Adrenal gland (tissue), 12 donors: ENCODE data around the gene INPP4A. TPM values are rescaled to one million over a fixed set of nuclear protein-coding genes. Genes with fewer than 3 reads are reported as not detected.

ENCODE experiments used
- DNase-seq, 7 donors: peaks; one replicate each; pipeline ENCODE4 v3.0.0-alpha.2; 2019 to 2020
- H3K27ac ChIP-seq, 5 donors: fragments of 200-600 bp; sonication (generic) in 4 of 5; 1 replicate in 3 of 5; 2 replicates in 2 of 5; pipeline versions ENCODE4 v1.5.1 to v1.8.0; 2016 to 2020; ENCODE audit warnings: mild to moderate bottlenecking in 1 of 5
- H3K27me3 ChIP-seq: fragments of 200-600 bp; 2 replicates; pipeline ENCODE4 v1.8.0; 2021
- H3K36me3 ChIP-seq, 2 donors: fragments of 200-600 bp; replicated peaks in 1 of 2; 1 replicate in 1 of 2; 2 replicates in 1 of 2; pipeline versions ENCODE4 v1.5.1 to v1.8.0; 2018 to 2022
- H3K4me1 ChIP-seq, 2 donors: fragments of 200-600 bp; replicated peaks in 1 of 2; 1 replicate in 1 of 2; 2 replicates in 1 of 2; pipeline versions ENCODE4 v1.5.1 to v1.8.0; 2018 to 2021
- H3K4me3 ChIP-seq, 4 donors: fragments of 200-600 bp; sonication (generic) in 3 of 4; one replicate each; pipeline ENCODE4 v1.5.1; 2016 to 2018
- H3K9me3 ChIP-seq, 3 donors: fragments of 200-600 bp; sonication (generic) in 1 of 3; replicated peaks in 1 of 3; 1 replicate in 2 of 3; 2 replicates in 1 of 3; pipeline versions ENCODE4 v1.5.1 to v1.8.0; 2016 to 2021
- CTCF ChIP-seq, 6 experiments: fragments of 450-650 bp in 4 of 6; fragments of 200-600 bp in 2 of 6; sonication (generic) in 1 of 6; IDR thresholded peaks; 1 replicate in 5 of 6; 2 replicates in 1 of 6; pipeline versions ENCODE4 v1.5.1 to v1.8.0; 2016 to 2021; ENCODE audit warnings: antibody characterized with exemption in 6 of 6, mild to moderate bottlenecking in 2 of 6, moderate library complexity in 1 of 6
- POLR2A ChIP-seq, 2 donors: fragments of 450-650 bp; IDR thresholded peaks; one replicate each; pipeline ENCODE4 v1.6.1; 2017; ENCODE audit warnings: antibody characterized with exemption in 2 of 2, mild to moderate bottlenecking in 2 of 2, moderate library complexity in 1 of 2
- WGBS, 4 donors: extraction: QIAGEN DNeasy Blood & Tissue Kit in 2 of 4; methylation state at CpG; one replicate each; pipeline versions ENCODE4 v1.1.5 to v1.1.7; 2013 to 2017; 5-methylcytosine and 5-hydroxymethylcytosine counted together
- intact Hi-C, 2 donors: fragments of 100-400 bp; cut with DNase I; formaldehyde crosslinking; loops; one replicate each; pipeline versions ENCODE4 v1.14.1 to v1.15.0; 2022 to 2023
- polyA plus RNA-seq, 3 donors: library from polyadenylated mRNA; stranded (reverse); fragments of 200-250 nt in 2 of 3; fragments of 350-450 nt in 1 of 3; fragmentation: Illumina TruSeq in 1 of 3; extraction: RNeasy Lipid Tissue Mini Kit (QIAGEN cat#74804) in 1 of 3; gene quantifications; one replicate each; pipeline ENCODE4 v1.2.3, GENCODE V29; 2013 to 2014
- total RNA-seq, 9 donors: library from RNA; depleted of rRNA in 4 of 9; stranded (reverse); fragments of >200 nt in 4 of 9; fragments of 120-200 nt in 1 of 9; fragmentation: NEBNext Ultra II Directional in 1 of 9; extraction: Animal tissue kit (Norgen Biotek cat#: 25700) in 1 of 9; gene quantifications; one replicate each; pipeline versions ENCODE4 v1.1.0 to v1.2.4, GENCODE V29; 2013 to 2023
- donor health status: healthy with polysubstance abuse.
- donor health status: Bipolar disorder and iron deficiency.
- donor health status: DM: yes; HTN: yes; CAD: no.
- donor health status: DM: no; HTN: no; CAD: no.
- donor health status: DM: no; HTN: no; CAD: no.
- donor health status: DM: yes; HTN: yes; CAD: no.

The INPP4A gene
- total and polyA plus RNA-seq, 12 donors, result 8.8 to 40.5 (median 27.3) TPM

GRCh38 chr2:98543214-98543613, 98.6 kb downstream of the INPP4A start:
- Histone ChIP-seq H3K27ac (no peak overlapping the region), H3K27me3 (no peaks in the 10 kb centered on the region), H3K9me3 (no peaks in the 10 kb centered on the region), H3K4me3 (no peak overlapping the region), H3K4me1 (no peaks in the 10 kb centered on the region), H3K36me3 (peaks cover 0 to 58% of the 10 kb centered on the region in 2 donors)
- no peak for TF ChIP-seq POLR2A (IDR thresholded peaks at IDR 0.05)
- TF ChIP-seq CTCF (IDR thresholded peaks at IDR 0.05), result no peak
- intact Hi-C loops, result no loop called here
- WGBS, 4 donors, result 92 to 95% (median 93%) methylated on average over 9 to 11 of the region's 11 CpGs
- DNase-seq, result peak in 1 of 7 donors; percentile 21

- TF ChIP-seq POLR2A (IDR thresholded peaks at IDR 0.05) (no peak), CTCF (IDR thresholded peaks at IDR 0.05) (no peak)
- no peaks in the 10 kb centered on the region for H3K9me3 ChIP-seq
- H3K4me1 ChIP-seq, result no peaks in the 10 kb centered on the region
- intact Hi-C loops, result no loop called here
- H3K4me3 ChIP-seq, result no peak overlapping the region
- DNase-seq, result peak in 1 of 7 donors; percentile 30
- peaks cover 0 to 54% of the 10 kb centered on the region in 2 donors for H3K36me3 ChIP-seq
- WGBS, 4 donors, result 93 to 100% (median 95%) methylated on average over 4 to 6 of the region's 6 CpGs
- no peak overlapping the region for H3K27ac ChIP-seq
- H3K27me3 ChIP-seq, result no peaks in the 10 kb centered on the region
These were observed 99.2 kb downstream of the INPP4A start for GRCh38 chr2:98543842-98544241.

GRCh38 chr2:98545591-98545990, 100.9 kb downstream of the INPP4A start:
- no peaks in the 10 kb centered on the region for H3K27me3 ChIP-seq
- no peak overlapping the region for H3K27ac ChIP-seq
- DNase-seq, result peak in 1 of 7 donors; percentile 23
- no peaks in the 10 kb centered on the region for H3K4me1 ChIP-seq
- H3K4me3 ChIP-seq, result no peak overlapping the region
- peaks cover 0 to 42% of the 10 kb centered on the region in 2 donors for H3K36me3 ChIP-seq
- 88 to 95% (median 93%) methylated on average over 7 of the region's 7 CpGs for WGBS, 4 donors
- TF ChIP-seq POLR2A (IDR thresholded peaks at IDR 0.05) (no peak), CTCF (IDR thresholded peaks at IDR 0.05) (no peak)
- intact Hi-C loops, result no loop called here
- H3K9me3 ChIP-seq, result no peaks in the 10 kb centered on the region

GRCh38 chr2:98546186-98546585, 101.5 kb downstream of the INPP4A start:
- Histone ChIP-seq H3K4me1 (no peaks in the 10 kb centered on the region), H3K27me3 (no peaks in the 10 kb centered on the region), H3K4me3 (no peak overlapping the region), H3K9me3 (no peaks in the 10 kb centered on the region), H3K27ac (no peak overlapping the region), H3K36me3 (peaks cover 0 to 42% of the 10 kb centered on the region in 2 donors)
- intact Hi-C loops, result no loop called here
- TF ChIP-seq POLR2A (IDR thresholded peaks at IDR 0.05) (no peak), CTCF (IDR thresholded peaks at IDR 0.05) (no peak)
- 89 to 97% (median 92%) methylated on average over 3 of the region's 3 CpGs for WGBS, 4 donors
- DNase-seq, result peak in 1 of 7 donors; percentile 14
